C4-2B (cell line): ENCODE results near the gene ZNF792.

Experiments
- ZFX ChIP-seq: fragments of 450-650 bp; IDR thresholded peaks from 2 replicates; pipeline ENCODE4 v1.6.1; 2017
- TF ChIP-seq, protein P1 (sequence below): fragments of 450-650 bp; conservative IDR thresholded peaks from 2 replicates; pipeline ENCODE4 v1.5.1; 2017; ENCODE audit warnings: mild to moderate bottlenecking

DNA sequence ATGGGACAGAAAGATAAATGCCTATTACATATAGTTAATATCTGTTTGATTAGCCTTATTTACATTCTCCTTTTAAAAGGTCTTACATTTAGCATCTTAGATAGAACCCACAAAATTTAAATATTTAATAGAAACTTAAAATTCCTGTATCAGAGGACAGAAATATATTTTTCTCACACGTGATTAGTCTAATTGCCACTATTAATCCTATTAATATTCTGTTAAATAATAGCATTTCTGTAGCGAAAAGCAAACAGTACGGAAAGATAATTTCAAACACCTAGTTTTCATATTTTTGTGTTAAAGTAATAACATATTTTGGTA lies 37.7 kb downstream of the ZNF792 start:
- TF ChIP-seq, protein P1, sequence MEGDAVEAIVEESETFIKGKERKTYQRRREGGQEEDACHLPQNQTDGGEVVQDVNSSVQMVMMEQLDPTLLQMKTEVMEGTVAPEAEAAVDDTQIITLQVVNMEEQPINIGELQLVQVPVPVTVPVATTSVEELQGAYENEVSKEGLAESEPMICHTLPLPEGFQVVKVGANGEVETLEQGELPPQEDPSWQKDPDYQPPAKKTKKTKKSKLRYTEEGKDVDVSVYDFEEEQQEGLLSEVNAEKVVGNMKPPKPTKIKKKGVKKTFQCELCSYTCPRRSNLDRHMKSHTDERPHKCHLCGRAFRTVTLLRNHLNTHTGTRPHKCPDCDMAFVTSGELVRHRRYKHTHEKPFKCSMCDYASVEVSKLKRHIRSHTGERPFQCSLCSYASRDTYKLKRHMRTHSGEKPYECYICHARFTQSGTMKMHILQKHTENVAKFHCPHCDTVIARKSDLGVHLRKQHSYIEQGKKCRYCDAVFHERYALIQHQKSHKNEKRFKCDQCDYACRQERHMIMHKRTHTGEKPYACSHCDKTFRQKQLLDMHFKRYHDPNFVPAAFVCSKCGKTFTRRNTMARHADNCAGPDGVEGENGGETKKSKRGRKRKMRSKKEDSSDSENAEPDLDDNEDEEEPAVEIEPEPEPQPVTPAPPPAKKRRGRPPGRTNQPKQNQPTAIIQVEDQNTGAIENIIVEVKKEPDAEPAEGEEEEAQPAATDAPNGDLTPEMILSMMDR = no peak
- TF ChIP-seq ZFX = no peak
